Keratinocyte (primary cell): ENCODE measurements around the gene CALR3. TPM values are rescaled to one million over a fixed set of nuclear protein-coding genes. Genes with fewer than 3 reads are reported as not detected.

Experiments used
- DNase-seq: peaks from one replicate; pipeline ENCODE4 v3.0.0-alpha.2; 2011; ENCODE audit warnings: low read depth, missing footprints, low spot score
- FAIRE-seq: peaks from 2 replicates; lab custom pipeline; 2011; peaks lifted over from hg19 to GRCh38; lab: Jason Lieb, UNC
- H2AFZ ChIP-seq: 2 replicates; pipeline ENCODE4 v1.6.0; 2012; ENCODE audit warnings: low read length, control low read depth, inconsistent platforms; ENCODE audit not compliant: control insufficient read depth
- H3K27ac ChIP-seq: 2 replicates; pipeline ENCODE4 v1.5.1; 2011; ENCODE audit warnings: low read length; ENCODE audit not compliant: control insufficient read depth, insufficient read depth
- H3K27me3 ChIP-seq: 3 replicates; pipeline ENCODE4 v1.6.0; 2011; ENCODE audit warnings: low read length; ENCODE audit not compliant: control insufficient read depth, insufficient read depth; ENCODE audit errors: extremely low read depth
- H3K36me3 ChIP-seq, 2 experiments: 2 replicates in 1 of 2; 3 replicates in 1 of 2; pipeline ENCODE4 v1.5.1; 2011; ENCODE audit warnings: low read length in 2 of 2, mild to moderate bottlenecking in 1 of 2; ENCODE audit not compliant: control insufficient read depth in 2 of 2, insufficient read depth in 2 of 2; ENCODE audit errors: extremely low read depth in 1 of 2
- H3K4me1 ChIP-seq: 3 replicates; pipeline ENCODE4 v1.5.1; 2011; ENCODE audit warnings: low read length; ENCODE audit not compliant: control insufficient read depth, insufficient read depth; ENCODE audit errors: extremely low read depth
- H3K4me2 ChIP-seq: 3 replicates; pipeline ENCODE4 v1.6.0; 2011; ENCODE audit warnings: low read depth, low read length; ENCODE audit not compliant: control insufficient read depth, insufficient read depth; ENCODE audit errors: extremely low read depth
- H3K4me3 ChIP-seq, 3 experiments: fragments of 200-600 bp in 1 of 3; sonication (generic) in 1 of 3; 2 replicates in 2 of 3; 3 replicates in 1 of 3; pipeline ENCODE4 v1.5.1; 2011 to 2016; ENCODE audit warnings: low read length in 3 of 3, mild to moderate bottlenecking in 3 of 3, control low read depth in 2 of 3, inconsistent platforms in 1 of 3, low read depth in 1 of 3, mixed read lengths in 1 of 3, mixed run types in 1 of 3, moderate library complexity in 1 of 3; ENCODE audit not compliant: control insufficient read depth in 2 of 3, insufficient read depth in 2 of 3; ENCODE audit errors: extremely low read depth in 1 of 3
- H3K79me2 ChIP-seq: 2 replicates; pipeline ENCODE4 v1.6.0; 2012; ENCODE audit warnings: low read length; ENCODE audit not compliant: control insufficient read depth, insufficient read depth
- H3K9ac ChIP-seq: 3 replicates; pipeline ENCODE4 v1.6.0; 2011; ENCODE audit warnings: low read length; ENCODE audit not compliant: control insufficient read depth, insufficient read depth; ENCODE audit errors: extremely low read depth
- H3K9me1 ChIP-seq: 3 replicates; pipeline ENCODE4 v1.6.0; 2011; ENCODE audit warnings: low read length; ENCODE audit not compliant: control insufficient read depth, insufficient read depth; ENCODE audit errors: extremely low read depth
- H3K9me3 ChIP-seq: 2 replicates; pipeline ENCODE4 v1.5.1; 2012; ENCODE audit warnings: low read depth, low read length; ENCODE audit not compliant: control insufficient read depth
- H4K20me1 ChIP-seq: 3 replicates; pipeline ENCODE4 v1.6.0; 2011; ENCODE audit warnings: low read length; ENCODE audit not compliant: control insufficient read depth, insufficient read depth; ENCODE audit errors: extremely low read depth
- CTCF ChIP-seq, 3 experiments: IDR thresholded peaks in 1 of 3; conservative IDR thresholded peaks in 1 of 3; optimal IDR thresholded peaks in 1 of 3; 2 replicates in 2 of 3; 3 replicates in 1 of 3; pipeline versions ENCODE3 to v1.5.1; 2011; ENCODE audit warnings: low read length in 3 of 3, mild to moderate bottlenecking in 3 of 3, moderate library complexity in 2 of 3, control low read depth in 1 of 3, inconsistent platforms in 1 of 3; ENCODE audit not compliant: insufficient read depth in 2 of 3; ENCODE audit errors: extremely low read depth in 1 of 3
- EZH2 ChIP-seq: IDR thresholded peaks from one replicate; pipeline ENCODE4 v1.6.1; 2012; ENCODE audit warnings: inconsistent platforms, mild to moderate bottlenecking, low read length, moderate library complexity
- dilution Hi-C: fragments of 300-500 bp; cut with MboI; formaldehyde crosslinking; loops from one replicate; pipeline ENCODE4 v1.7.0; 2020; ENCODE audit warnings: low sequenced_read_pairs; ENCODE audit not compliant: extremely low pct_ligation_motif_present
- polyA plus RNA-seq, 5 experiments: library from polyadenylated mRNA; depleted of rRNA in 3 of 5; stranded (reverse) in 3 of 5; stranded (forward) in 1 of 5; unstranded in 1 of 5; fragments of >200 nt; gene quantifications; 1 replicate in 1 of 5; 2 replicates in 3 of 5; 3 replicates in 1 of 5; pipeline versions ENCODE4 v1.2.1 to v1.2.3, GENCODE V29; 2011 to 2012; ENCODE audit warnings: missing spikeins in 2 of 5, low read depth in 1 of 5, low replicate concordance in 1 of 5

Gene CALR3
- polyA plus RNA-seq, 1 donor (not counting 4 experiments of a cell fraction or from before 2014, with no cell fraction given), result not detected

GRCh38 chr19:16446724-16447368 is 49.1 kb downstream of the CALR3 start:
- Histone ChIP-seq H3K4me2 (no peak overlapping the region), H3K27me3 (no peaks in the 10 kb centered on the region), H2AFZ (no peak overlapping the region), H4K20me1 (peaks cover 26% of the 10 kb centered on the region), H3K79me2 (peaks cover 84% of the 10 kb centered on the region), H3K9ac (peak overlapping the region; percentile 24), H3K9me1 (peaks cover 3% of the 10 kb centered on the region), H3K9me3 (no peaks in the 10 kb centered on the region), H3K4me3 (no peak overlapping the region), H3K4me1 (peaks cover 10% of the 10 kb centered on the region), H3K36me3 (peaks cover 6% of the 10 kb centered on the region in 2 experiments), H3K27ac (peak overlapping the region; percentile 53)
- TF ChIP-seq CTCF (optimal IDR thresholded peaks at IDR 0.05 in 1 of 3, IDR thresholded peaks at IDR 0.05 in 1 of 3, conservative IDR thresholded peaks at IDR 0.05 in 1 of 3; ENCODE audit: extremely low read depth in 1 of 3, insufficient read depth in 2 of 3, low read length in 3 of 3) (no peak), EZH2 (no peak)
- FAIRE-seq (no peak), DNase-seq (no peak)
- dilution Hi-C loops, result no loop called here

GRCh38 chr19:16446108-16446723 is 49.8 kb downstream of the CALR3 start:
- peaks cover 84% of the 10 kb centered on the region for H3K79me2 ChIP-seq
- TF ChIP-seq CTCF (optimal IDR thresholded peaks at IDR 0.05 in 1 of 3, IDR thresholded peaks at IDR 0.05 in 1 of 3, conservative IDR thresholded peaks at IDR 0.05 in 1 of 3; ENCODE audit: extremely low read depth in 1 of 3, insufficient read depth in 2 of 3, low read length in 3 of 3) (no peak), EZH2 (no peak)
- no peaks in the 10 kb centered on the region for H3K27me3 ChIP-seq
- no peak overlapping the region for H3K27ac ChIP-seq
- dilution Hi-C loops, result no loop called here
- H3K9ac ChIP-seq, result no peak overlapping the region
- peaks cover 3% of the 10 kb centered on the region for H3K9me1 ChIP-seq
- H3K9me3 ChIP-seq, result no peaks in the 10 kb centered on the region
- H3K4me3 ChIP-seq, result no peak overlapping the region
- peaks cover 6 to 9% of the 10 kb centered on the region in 2 experiments for H3K36me3 ChIP-seq
- H2AFZ ChIP-seq, result no peak overlapping the region
- DNase-seq, result no peak
- no peak overlapping the region for H3K4me2 ChIP-seq
- FAIRE-seq, result no peak
- peaks cover 26% of the 10 kb centered on the region for H4K20me1 ChIP-seq
- H3K4me1 ChIP-seq, result peaks cover 10% of the 10 kb centered on the region
